GM21367 (cell line): ENCODE data around the gene TAF6.

Source experiments
- ATAC-seq: cut with Tn5 transposase; IDR thresholded peaks from one replicate; pipeline ENCODE4 v1.9.1; 2021; ENCODE audit not compliant: unreplicated experiment

TAF6 gene

GRCh38 chr7:100119072-100119969 lies at the start of gene TAF6, which contains the start of gene CNPY4:
TSS of gene TAF6 (minus strand) at chr7:100119358. CDS start at chr7:100114209, 5,149 bp downstream.
TSS of gene CNPY4 (plus strand) at chr7:100119634. CDS start at chr7:100119745, 111 bp downstream.
- ATAC-seq: peak; percentile 55

- no peak for ATAC-seq
Observed at GRCh38 chr7:100167912-100168323, 48.8 kb upstream of the TAF6 start.

GRCh38 chr7:100166970-100167911 lies 48.1 kb upstream of the TAF6 start:
- no peak for ATAC-seq

- no peak for ATAC-seq
Observed at GRCh38 chr7:100166317-100166940, 47.3 kb upstream of the TAF6 start.

- no peak for ATAC-seq
Observed at GRCh38 chr7:100163871-100164270, 44.7 kb upstream of the TAF6 start.

GRCh38 chr7:100163006-100163531 lies 43.9 kb upstream of the TAF6 start:
- no peak for ATAC-seq

- no peak for ATAC-seq
Observed at GRCh38 chr7:100160067-100160466, 40.9 kb upstream of the TAF6 start.

GRCh38 chr7:100159099-100159623 lies 40.0 kb upstream of the TAF6 start:
- no peak for ATAC-seq

GRCh38 chr7:100158229-100159098 lies 39.3 kb upstream of the TAF6 start, which contains the start of gene TRAPPC14:
TSS of gene TRAPPC14 (minus strand) at chr7:100158723. CDS start at chr7:100158499, 224 bp downstream.
- ATAC-seq: peak; percentile 63

GRCh38 chr7:100157334-100158228 lies 38.4 kb upstream of the TAF6 start:
- no peak for ATAC-seq

- ATAC-seq: no peak
Observed at GRCh38 chr7:100157069-100157333, 37.8 kb upstream of the TAF6 start.

- ATAC-seq: no peak
Observed at GRCh38 chr7:100156331-100157068, 37.3 kb upstream of the TAF6 start.

GRCh38 chr7:100155553-100156317 lies 36.6 kb upstream of the TAF6 start:
- no peak for ATAC-seq

GRCh38 chr7:100154651-100155491 lies 35.7 kb upstream of the TAF6 start:
- ATAC-seq: no peak

GRCh38 chr7:100153708-100154535 lies 34.8 kb upstream of the TAF6 start:
- no peak for ATAC-seq
